ENCODE measurements around the gene ACP3.

The ACP3 gene

DNA sequence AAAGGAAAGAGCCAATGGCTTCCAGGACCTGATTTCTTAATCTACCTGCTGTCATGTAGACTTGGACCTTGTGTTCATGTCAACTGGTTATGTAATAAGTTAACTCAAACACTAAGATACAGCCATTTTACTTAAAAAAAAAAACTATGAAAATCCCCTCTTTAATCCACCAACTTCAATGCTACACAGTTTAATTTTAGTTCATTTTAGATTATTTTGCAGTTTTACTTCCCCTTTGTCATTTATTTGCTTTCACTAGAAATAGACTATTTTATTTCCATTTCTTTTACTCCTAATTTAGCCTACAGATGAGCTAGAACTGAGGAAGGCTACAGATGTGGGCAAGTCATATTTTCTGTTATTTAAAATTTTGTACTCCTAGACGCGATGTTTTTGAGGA is 89.4 kb downstream of the ACP3 start:
- no peak for DNase-seq (ENCODE audit: low read depth in 2 of 2)

DNA sequence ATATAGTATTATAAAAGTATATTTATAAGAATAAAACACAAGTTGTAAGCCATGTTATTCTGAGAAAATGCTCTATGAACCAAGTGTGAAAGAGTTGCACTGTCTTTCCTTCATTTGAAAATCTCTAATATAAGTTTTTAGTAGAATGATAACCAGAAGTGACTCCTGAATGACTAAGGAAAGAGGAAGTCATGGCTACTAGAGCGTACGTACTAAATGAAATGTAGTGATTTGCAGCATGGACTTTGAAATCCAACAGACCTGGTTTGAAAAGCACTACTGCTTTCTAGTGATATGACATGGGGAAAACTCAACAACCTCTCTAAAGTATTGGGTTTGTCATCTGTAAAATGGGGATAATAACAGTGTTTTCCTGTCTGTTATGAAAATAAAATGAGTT is 89.8 kb downstream of the ACP3 start:
- DNase-seq (ENCODE audit: low read depth in 2 of 2), result no peak

Measured in stimulated activated CD4-positive, alpha-beta T cell treated with anti-CD3 and anti-CD28 coated beads, Interleukin-1b, Interleukin-23, amount 100 ng/mL, for 1 hour (primary cell).